Stimulated activated memory B cell treated with anti-CD40 and anti-IgM and Interleukin-4, amounts not matched to agents 10 μg/mL and 1 μg/mL and 100 μg/mL, for 72 hours (primary cell): Measurements from ENCODE around the gene CCNF.
"Not testable (repeated sequence)": the region's sequence is repeated elsewhere in the genome, so short reads cannot be mapped to it uniquely, and the experiment has no call there.

Experiments used
- ATAC-seq: fragments of 150-1000 bp; cut with Tn5 transposase; 2 replicates; pipeline ENCODE4 v1.10.0; 2021
- H3K27ac Mint-ChIP-seq: one replicate; pipeline ENCODE4 v1.8.0; 2022; ENCODE audit warnings: mild to moderate bottlenecking, mixed read lengths
- H3K27me3 Mint-ChIP-seq: one replicate; pipeline ENCODE4 v1.8.0; 2022; ENCODE audit warnings: mixed read lengths
- H3K36me3 Mint-ChIP-seq: one replicate; pipeline ENCODE4 v1.8.0; 2022; ENCODE audit warnings: mixed read lengths
- H3K4me1 Mint-ChIP-seq: one replicate; pipeline ENCODE4 v1.8.0; 2022; ENCODE audit warnings: mixed read lengths
- H3K4me3 Mint-ChIP-seq: one replicate; pipeline ENCODE4 v1.8.0; 2022; ENCODE audit warnings: mild to moderate bottlenecking, moderate library complexity, mixed read lengths
- H3K9me3 Mint-ChIP-seq: one replicate; pipeline ENCODE4 v1.8.0; 2022; ENCODE audit warnings: mixed read lengths

The CCNF gene

DNA sequence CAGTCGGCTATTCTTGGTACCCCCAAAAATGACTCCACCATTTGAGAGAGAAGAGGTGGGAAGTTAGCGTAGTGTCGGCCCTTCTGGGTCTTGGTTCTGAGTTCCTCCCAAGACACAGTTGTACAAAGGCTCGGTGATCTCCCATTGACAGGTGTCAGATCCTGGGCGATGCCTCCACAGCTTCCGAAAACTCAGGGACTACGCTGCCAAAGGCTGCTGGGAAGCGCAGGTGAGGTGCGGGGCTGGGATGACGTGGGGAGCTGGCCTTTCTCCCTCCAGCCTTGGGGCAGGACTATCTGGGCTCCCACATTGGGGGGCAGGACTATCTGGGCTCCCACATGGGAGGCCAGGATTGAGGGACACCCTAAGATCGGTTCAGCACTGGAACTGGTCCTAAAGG, 10.4 kb downstream of the CCNF start:
- no peak for ATAC-seq
- peaks cover 15% of the 10 kb centered on the region for H3K4me1 Mint-ChIP-seq
- H3K4me3 Mint-ChIP-seq = no peak overlapping the region
- H3K9me3 Mint-ChIP-seq = no peaks in the 10 kb centered on the region
- H3K36me3 Mint-ChIP-seq = peaks cover 14% of the 10 kb centered on the region
- H3K27me3 Mint-ChIP-seq = no peaks in the 10 kb centered on the region
- peak overlapping the region; percentile 58 for H3K27ac Mint-ChIP-seq

DNA sequence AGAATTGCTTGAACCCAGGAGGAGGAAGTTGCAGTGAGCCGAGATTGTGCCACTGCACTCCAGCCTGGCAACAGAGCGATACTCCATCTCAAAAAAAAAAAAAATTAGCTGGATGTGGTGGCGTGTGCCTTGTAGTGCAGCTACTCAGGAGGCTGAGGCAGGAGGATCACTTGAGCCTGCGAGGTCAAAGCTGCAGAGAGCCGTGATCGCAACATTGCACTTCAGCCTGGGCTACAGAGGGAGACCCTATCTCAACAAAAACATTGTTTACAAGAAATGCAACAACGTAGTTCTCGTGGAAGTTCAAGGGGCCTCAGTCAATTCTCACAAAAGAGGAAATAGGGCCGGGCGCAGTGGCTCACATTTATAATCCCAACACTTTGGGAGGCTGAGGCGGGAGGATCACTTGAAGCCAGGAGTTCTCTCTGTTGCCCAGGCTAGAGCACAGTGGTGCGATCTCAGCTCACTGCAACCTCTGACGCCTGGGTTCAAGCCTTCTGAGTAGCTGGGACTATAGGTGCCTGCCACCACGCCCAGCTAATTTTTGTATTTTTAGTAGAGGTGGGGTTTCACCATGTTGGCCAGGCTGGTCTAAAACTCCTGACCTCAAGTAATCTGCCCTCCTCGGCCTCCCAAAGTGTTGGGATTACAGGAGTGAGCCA, 12.0 kb downstream of the CCNF start:
- H3K4me1 Mint-ChIP-seq = peaks cover 15% of the 10 kb centered on the region
- H3K27me3 Mint-ChIP-seq, ATAC-seq, H3K4me3 Mint-ChIP-seq, H3K9me3 Mint-ChIP-seq, H3K27ac Mint-ChIP-seq: not testable (repeated sequence)
- peaks cover 19% of the 10 kb centered on the region for H3K36me3 Mint-ChIP-seq

DNA sequence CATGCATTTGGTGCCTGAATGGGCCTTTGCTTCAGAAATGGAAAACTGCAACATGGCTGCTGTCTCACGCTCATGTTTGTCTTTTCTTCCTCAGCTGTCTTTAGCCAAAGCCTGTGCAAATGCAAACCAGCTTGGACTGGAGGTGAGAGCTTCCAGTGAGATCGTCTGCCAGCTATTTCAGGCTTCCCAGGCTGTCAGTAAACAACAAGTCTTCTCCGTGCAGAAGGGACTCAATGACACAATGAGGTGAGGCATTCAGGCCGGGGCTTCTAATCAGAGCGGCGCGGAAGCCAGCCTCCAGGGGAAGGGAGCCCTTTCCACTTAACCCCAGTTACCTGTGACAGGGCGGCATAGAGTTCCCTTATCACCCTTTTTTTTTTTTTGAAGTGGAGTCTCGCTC, 14.3 kb downstream of the CCNF start:
- Mint-ChIP-seq H3K4me1 (peaks cover 15% of the 10 kb centered on the region), H3K27ac (no peak overlapping the region), H3K36me3 (peaks cover 25% of the 10 kb centered on the region), H3K27me3 (no peaks in the 10 kb centered on the region), H3K4me3 (no peak overlapping the region), H3K9me3 (no peaks in the 10 kb centered on the region)
- no peak for ATAC-seq

DNA sequence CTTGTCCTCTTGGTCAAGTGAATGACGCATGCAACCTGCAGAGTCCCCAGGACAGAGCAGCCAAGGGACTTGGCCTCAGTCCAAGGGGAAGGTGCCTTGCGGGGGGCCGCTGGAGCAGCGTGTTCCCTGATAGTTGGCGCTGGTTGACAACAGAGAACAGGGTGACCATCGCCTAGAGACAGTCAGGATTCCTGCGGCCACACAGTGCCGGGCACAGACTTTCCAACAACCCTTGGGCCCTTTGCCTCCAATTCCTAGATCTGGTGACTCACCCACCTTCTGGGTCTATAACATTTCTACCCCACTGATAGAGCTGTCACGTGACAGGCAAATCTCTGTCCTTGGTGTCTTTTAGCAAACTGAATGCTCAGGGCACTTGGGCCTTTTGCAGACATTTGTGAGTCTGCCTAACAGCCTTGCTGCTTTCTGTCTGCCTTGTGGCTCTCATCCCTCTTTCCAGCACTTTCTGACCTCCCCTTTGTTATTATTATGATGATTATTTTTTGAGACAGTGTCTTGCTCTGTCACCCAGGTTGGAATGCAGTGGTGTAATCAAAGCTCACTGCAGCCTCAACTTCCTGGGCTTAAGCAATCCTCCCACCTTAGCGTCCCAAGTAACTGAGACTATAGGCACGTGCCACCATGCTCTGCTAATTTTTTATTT, 18.8 kb downstream of the CCNF start:
- H3K4me1 Mint-ChIP-seq = no peaks in the 10 kb centered on the region
- peaks cover 26% of the 10 kb centered on the region for H3K36me3 Mint-ChIP-seq
- ATAC-seq = no peak
- no peaks in the 10 kb centered on the region for H3K27me3 Mint-ChIP-seq
- H3K9me3 Mint-ChIP-seq = no peaks in the 10 kb centered on the region
- no peak overlapping the region for H3K4me3 Mint-ChIP-seq
- H3K27ac Mint-ChIP-seq = no peak overlapping the region

DNA sequence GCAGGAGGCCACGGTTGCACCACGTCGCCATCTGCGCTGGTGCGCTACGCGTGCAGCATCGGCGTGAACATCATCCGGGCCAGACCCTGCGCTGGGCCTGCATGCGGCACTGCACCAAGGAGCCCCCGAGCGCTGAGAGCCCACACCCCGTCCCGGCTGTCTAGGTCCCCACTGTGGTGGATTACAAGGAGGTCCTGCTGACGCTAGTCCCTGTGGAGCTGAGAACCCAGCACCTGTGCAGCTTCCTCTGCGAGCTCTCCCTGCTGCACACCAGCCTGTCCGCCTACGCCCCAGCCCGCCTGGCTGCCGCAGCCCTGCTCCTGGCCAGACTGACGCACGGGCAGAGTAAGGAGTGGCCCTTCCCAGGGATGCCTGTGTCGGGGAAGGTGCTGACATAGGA, 19.9 kb downstream of the CCNF start:
- H3K36me3 Mint-ChIP-seq = peaks cover 35% of the 10 kb centered on the region
- H3K27me3 Mint-ChIP-seq = no peaks in the 10 kb centered on the region
- no peak overlapping the region for H3K4me3 Mint-ChIP-seq
- no peaks in the 10 kb centered on the region for H3K9me3 Mint-ChIP-seq
- H3K27ac Mint-ChIP-seq = no peak overlapping the region
- H3K4me1 Mint-ChIP-seq = no peaks in the 10 kb centered on the region
- no peak for ATAC-seq

DNA sequence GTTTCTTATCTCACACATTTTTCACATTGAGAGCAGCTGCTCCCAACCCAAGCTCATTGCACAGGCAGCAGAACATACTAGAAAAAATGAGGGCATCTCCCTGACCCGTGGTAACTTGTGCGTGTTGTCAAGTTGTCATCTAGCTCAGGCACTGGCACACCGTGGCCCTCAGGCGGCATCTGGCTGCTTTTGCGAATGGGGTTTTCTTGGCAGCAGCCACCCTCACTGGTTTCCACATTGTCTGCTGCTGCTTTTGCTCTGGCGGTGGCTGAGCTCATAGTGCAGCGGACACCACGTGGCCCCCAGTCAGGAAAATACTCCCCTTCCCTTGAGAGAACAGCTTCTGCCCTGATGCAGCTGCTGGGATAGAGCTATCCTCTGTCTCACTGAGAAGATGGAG, 21.3 kb downstream of the CCNF start:
- H3K27me3 Mint-ChIP-seq = no peaks in the 10 kb centered on the region
- H3K9me3 Mint-ChIP-seq = no peaks in the 10 kb centered on the region
- H3K4me1 Mint-ChIP-seq = no peaks in the 10 kb centered on the region
- ATAC-seq = no peak
- H3K36me3 Mint-ChIP-seq = peaks cover 32% of the 10 kb centered on the region
- no peak overlapping the region for H3K27ac Mint-ChIP-seq
- no peak overlapping the region for H3K4me3 Mint-ChIP-seq

DNA sequence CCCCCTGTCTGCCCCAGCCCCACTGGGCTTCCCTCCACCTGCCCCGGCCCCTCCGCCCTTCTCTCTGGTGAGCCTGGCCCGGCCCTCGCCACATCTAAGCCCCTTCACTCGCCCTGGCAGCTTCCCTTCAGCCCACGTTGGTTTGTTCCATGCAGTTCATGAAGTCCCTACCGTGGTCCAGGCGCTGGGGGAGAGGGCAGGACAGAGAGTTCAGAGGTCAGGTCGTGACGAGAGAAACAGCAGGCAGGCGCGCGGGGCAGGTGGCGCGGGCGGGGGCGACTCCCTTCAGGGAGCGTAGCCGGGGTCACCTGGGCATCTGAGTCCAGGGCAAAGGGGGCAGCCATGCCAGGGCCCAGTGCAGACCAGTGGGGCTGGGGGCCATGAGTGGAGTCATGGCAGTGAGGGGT, 21.7 kb downstream of the CCNF start:
- Mint-ChIP-seq H3K4me3 (no peak overlapping the region), H3K27me3 (no peaks in the 10 kb centered on the region), H3K27ac (no peak overlapping the region), H3K9me3 (no peaks in the 10 kb centered on the region), H3K4me1 (no peaks in the 10 kb centered on the region), H3K36me3 (peaks cover 34% of the 10 kb centered on the region)
- peak; percentile 25 for ATAC-seq

DNA sequence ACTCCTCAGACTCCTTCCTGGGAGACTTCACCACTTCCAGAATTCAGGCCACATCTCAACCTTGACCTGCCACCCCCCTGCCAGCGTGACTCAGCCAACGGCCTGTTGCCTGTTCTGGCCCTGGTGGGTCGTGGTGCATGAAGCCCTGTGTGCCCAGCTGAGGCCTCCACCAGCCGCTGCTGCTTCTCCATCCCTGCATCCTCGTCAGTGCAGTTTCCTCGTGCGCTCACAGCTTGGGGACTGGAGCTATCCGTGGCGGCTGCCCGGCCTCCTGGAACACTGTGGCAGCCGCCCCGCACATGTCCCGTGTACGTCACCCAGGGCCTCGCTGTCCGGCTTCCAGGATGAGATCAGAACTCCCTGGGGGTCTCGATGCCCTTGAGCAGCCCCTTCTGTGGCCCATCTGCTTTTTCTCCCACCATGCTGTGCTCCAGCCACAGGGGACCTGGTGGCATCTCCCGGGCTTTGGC, 22.6 kb downstream of the CCNF start:
- no peaks in the 10 kb centered on the region for H3K9me3 Mint-ChIP-seq
- no peak overlapping the region for H3K4me3 Mint-ChIP-seq
- no peak for ATAC-seq
- H3K4me1 Mint-ChIP-seq = no peaks in the 10 kb centered on the region
- peaks cover 34% of the 10 kb centered on the region for H3K36me3 Mint-ChIP-seq
- no peak overlapping the region for H3K27ac Mint-ChIP-seq
- H3K27me3 Mint-ChIP-seq = no peaks in the 10 kb centered on the region

DNA sequence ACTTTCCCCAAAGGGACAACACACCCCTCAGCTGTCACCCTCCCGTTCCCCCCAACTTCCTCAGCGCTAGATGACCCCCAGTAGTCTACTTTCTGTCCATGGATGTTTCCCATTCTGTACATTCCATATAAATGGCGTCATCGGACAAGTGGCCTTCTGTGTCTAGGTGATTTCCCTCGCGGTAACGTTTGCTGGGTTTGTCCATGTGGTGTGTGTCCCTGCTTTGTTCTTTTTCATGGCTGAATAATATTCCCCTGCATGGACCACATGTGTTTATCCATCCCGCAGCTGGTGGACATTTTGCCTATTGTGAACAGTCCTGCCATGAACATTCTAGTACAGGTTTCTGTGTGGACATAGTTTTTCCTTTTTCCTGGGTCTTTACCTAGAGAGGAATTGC, 23.4 kb downstream of the CCNF start:
- H3K27ac Mint-ChIP-seq = no peak overlapping the region
- peaks cover 34% of the 10 kb centered on the region for H3K36me3 Mint-ChIP-seq
- H3K9me3 Mint-ChIP-seq = no peaks in the 10 kb centered on the region
- no peaks in the 10 kb centered on the region for H3K27me3 Mint-ChIP-seq
- no peak for ATAC-seq
- no peak overlapping the region for H3K4me3 Mint-ChIP-seq
- no peaks in the 10 kb centered on the region for H3K4me1 Mint-ChIP-seq

DNA sequence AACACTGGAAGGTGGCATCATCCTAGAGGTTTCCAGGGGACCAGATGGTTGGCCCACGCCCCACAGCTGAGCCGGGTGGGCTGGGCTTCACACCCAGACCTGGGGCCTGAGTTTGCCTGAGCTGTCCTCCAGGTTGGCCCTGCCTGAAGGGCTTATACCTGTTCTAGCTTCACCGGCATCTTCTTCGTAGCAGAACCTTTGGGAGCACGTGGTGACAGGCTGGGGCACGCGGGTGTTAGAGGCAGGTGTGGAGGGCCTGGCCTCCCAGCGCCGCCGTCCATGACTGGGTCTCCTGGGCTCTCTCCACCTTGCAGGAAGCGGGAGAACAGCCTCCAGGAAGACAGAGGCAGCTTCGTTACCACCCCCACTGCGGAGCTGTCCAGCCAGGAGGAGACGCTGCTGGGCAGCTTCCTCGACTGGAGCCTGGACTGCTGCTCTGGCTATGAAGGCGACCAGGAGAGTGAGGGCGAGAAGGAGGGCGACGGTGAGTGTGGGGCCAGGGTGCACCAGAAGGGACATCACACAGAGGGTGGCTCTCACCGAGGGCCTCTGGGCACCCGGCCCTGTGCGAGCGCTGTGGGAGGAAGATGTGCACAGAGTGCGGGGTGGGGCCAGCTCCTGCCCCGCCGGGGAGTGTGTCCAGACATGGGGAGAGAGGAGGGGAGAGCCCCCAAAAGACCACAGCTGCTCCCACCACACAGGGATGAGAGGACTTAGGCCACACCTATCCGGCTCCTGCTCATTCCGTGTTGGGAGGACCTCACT, 26.0 kb downstream of the CCNF start:
- Mint-ChIP-seq H3K36me3 (peaks cover 22% of the 10 kb centered on the region), H3K9me3 (no peaks in the 10 kb centered on the region), H3K4me1 (peaks cover 11% of the 10 kb centered on the region), H3K27ac (no peak overlapping the region), H3K27me3 (no peaks in the 10 kb centered on the region), H3K4me3 (no peak overlapping the region)
- ATAC-seq = no peak

DNA sequence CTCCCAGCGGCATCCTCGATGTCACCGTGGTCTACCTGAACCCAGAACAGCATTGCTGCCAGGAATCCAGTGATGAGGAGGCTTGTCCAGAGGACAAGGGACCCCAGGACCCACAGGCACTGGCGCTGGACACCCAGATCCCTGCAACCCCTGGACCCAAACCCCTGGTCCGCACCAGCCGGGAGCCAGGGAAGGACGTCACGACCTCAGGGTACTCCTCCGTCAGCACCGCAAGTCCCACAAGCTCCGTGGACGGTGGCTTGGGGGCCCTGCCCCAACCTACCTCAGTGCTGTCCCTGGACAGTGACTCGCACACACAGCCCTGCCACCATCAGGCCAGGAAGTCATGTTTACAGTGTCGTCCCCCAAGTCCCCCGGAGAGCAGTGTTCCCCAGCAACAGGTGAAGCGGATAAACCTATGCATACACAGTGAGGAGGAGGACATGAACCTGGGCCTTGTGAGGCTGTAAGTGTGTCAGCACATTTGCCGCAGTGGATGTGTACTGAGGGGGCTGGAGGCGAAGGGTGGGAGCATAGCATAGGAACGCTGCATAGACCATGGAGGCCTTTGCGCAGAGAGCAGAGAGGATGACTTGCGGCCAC, 27.4 kb downstream of the CCNF start:
- Mint-ChIP-seq H3K9me3 (no peaks in the 10 kb centered on the region), H3K4me3 (no peak overlapping the region), H3K4me1 (peaks cover 11% of the 10 kb centered on the region), H3K36me3 (peaks cover 22% of the 10 kb centered on the region), H3K27ac (no peak overlapping the region), H3K27me3 (no peaks in the 10 kb centered on the region)
- ATAC-seq = no peak

DNA sequence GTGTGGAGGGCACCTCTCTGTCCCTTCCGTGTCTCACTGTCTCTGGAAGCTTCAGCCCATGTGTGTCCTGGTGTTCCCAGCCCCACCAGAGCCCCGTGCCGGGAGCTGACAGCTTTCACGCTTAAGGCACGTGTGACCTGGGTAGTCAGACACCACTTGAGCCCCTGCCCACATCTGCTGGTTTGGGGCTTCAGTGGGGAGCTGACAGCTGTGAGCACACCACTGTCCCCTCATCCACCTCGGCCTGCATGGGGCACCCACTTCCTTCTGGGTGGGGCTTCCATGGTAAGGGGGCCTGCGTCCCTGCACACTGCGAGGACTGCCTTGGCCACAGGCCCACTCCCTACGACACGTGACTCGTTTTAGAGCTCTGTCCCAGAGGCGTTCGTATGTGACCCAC, 28.0 kb downstream of the CCNF start:
- Mint-ChIP-seq H3K27me3 (no peaks in the 10 kb centered on the region), H3K4me1 (peaks cover 11% of the 10 kb centered on the region), H3K36me3 (peaks cover 22% of the 10 kb centered on the region), H3K27ac (no peak overlapping the region), H3K9me3 (no peaks in the 10 kb centered on the region), H3K4me3 (no peak overlapping the region)
- no peak for ATAC-seq

DNA sequence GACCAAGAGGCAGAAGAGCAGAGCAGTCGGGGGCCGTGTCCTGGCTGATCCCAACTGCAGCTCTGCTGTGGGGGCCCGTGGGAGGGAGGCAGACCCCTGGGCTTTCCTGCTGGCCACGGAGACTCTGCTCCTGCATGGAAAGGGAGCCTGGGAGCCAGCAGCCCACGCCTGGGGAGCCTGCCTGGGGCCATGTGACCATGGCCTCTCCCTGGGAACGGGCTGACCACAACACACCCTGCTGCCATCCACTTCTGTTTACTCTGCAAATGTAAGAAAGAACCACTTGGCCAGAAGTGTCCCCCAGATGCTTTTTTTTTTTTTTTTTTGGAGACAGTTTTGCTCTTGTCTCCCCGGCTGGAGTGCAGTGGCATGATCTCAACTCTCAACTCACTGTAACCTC, 28.7 kb downstream of the CCNF start:
- H3K9me3 Mint-ChIP-seq = no peaks in the 10 kb centered on the region
- peaks cover 22% of the 10 kb centered on the region for H3K36me3 Mint-ChIP-seq
- no peaks in the 10 kb centered on the region for H3K27me3 Mint-ChIP-seq
- no peak overlapping the region for H3K4me3 Mint-ChIP-seq
- no peak overlapping the region for H3K27ac Mint-ChIP-seq
- peaks cover 11% of the 10 kb centered on the region for H3K4me1 Mint-ChIP-seq
- no peak for ATAC-seq

DNA sequence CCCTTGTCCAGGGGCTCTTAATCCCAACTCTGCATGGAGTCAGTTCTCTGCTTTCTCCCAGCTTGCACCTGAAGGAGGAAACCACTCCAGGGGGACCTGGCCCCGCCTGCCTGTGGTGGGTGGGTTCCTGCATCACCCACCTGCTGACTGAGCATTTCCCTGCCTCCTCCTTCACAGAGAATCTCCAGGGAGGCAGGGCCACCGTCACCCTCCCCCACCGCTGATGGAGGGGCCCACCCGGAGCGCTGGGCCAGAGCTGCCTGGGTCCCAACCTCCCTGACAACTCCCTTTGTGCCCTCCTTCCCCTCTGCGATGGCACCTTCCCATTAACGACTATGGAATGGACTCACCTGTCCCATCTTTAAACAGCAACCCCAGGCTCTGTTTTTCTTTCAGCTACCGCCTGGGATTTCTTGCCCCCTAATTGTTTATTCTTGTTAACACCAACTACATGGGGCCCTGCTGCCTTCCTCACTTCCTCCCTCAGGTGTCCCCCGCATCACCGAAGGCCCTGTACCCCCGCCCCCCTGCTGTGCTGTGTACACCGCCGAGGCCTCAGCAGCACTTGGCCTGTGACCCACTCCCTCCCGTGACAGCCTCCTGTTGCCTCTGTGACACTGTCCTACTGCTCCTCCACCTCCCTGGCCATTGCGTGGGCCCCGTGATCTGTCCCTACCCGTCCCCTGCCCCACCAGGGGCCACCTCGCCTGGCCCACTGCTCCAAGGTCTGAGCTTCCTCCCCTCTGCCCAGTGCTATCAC, 29.8 kb downstream of the CCNF start:
- H3K4me3 Mint-ChIP-seq = peak overlapping the region; percentile 82
- peak overlapping the region; percentile 46 for H3K27ac Mint-ChIP-seq
- H3K27me3 Mint-ChIP-seq = no peaks in the 10 kb centered on the region
- ATAC-seq = no peak
- H3K36me3 Mint-ChIP-seq = peaks cover 14% of the 10 kb centered on the region
- H3K9me3 Mint-ChIP-seq = no peaks in the 10 kb centered on the region
- H3K4me1 Mint-ChIP-seq = peaks cover 11% of the 10 kb centered on the region
